CD4-positive, alpha-beta T cell treated with Interferon gamma for 1 hour (primary cell): ENCODE results near the gene C11orf24.
"Not testable (repeated sequence)": the region's sequence is repeated elsewhere in the genome, so short reads cannot be mapped to it uniquely, and the experiment has no call there.

Experiments used
- DNase-seq: peaks from one replicate; pipeline ENCODE4 v3.0.0-alpha.2; 2020

C11orf24 gene

DNA sequence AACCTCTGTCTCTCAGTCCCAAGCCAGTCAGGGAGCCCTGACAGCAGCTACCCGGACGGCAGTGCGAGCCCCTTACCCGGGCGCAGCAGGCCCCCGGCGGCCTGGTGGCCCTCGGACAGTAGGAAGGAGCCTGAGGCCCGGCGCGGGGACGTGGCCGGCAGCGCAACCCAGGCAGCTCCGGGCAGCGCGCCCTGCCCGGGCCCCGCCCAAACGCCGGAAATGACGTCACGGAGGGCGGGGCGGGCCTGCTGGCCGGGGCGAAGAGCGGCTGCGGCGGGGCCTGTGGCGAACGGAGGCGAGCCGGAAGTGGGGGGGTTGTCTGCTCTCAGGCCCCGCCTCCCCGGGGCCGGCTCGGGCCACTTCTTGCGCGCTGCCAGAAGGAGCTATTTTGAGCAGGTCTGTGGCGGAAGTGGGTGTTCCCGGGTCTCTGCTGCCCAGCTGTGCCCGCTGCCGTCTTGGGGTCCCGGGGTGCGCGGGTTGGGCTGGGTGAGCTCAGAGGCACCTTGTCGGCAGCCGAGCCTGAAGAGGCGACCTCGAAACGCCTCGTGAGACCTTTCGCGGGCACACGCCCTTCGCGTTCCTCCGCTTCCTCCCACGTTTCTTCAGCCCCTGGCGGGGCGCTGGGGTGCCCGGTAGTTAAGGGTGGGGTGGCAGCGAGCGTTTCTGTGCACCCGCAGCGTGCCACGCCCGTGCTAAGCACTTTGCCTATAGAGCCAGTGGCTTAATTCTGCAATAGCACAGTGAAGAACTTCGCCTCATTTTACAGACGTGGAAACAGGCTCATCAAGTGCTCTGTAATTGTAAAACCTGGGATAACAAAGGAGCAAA lies at the start of gene C11orf24:
C11orf24 (minus strand) TSS at position 193 of the 828 bp plus-strand sequence. CDS start 8,206 bp downstream, outside the sequence.
- peak; percentile 95 for DNase-seq

DNA sequence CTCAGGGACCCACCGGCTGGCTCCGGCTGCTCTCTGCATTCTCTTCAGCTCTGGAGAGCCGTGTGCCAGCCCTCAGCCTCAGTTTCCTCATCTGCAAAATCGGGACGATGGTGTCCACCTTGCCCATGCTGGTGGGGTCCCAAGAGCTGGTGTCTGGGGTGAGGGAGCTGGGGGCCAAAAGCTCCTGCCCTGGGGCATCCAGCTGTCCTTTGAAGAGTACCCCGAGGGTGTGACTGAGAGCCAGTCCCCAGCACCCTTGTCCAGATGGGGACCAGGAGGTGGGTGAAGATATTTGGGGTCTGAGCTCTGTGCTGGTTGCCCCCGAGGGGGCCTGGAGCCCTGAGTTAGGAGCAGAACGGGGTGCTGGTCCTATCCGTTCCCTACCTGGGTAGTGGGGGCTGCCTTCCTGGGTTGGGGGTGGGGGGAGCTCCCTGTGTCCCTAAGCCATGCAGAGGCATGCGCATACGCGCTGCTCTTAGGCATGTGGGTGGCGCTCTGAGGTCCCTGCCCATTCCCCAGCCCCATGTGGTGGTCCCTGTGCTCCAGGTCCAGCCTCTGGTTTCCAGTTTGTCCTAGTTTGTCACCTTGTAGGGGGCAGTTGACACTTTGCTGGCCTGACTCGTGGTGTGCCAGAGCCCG lies 45.5 kb upstream of the C11orf24 start:
- no peak for DNase-seq

DNA sequence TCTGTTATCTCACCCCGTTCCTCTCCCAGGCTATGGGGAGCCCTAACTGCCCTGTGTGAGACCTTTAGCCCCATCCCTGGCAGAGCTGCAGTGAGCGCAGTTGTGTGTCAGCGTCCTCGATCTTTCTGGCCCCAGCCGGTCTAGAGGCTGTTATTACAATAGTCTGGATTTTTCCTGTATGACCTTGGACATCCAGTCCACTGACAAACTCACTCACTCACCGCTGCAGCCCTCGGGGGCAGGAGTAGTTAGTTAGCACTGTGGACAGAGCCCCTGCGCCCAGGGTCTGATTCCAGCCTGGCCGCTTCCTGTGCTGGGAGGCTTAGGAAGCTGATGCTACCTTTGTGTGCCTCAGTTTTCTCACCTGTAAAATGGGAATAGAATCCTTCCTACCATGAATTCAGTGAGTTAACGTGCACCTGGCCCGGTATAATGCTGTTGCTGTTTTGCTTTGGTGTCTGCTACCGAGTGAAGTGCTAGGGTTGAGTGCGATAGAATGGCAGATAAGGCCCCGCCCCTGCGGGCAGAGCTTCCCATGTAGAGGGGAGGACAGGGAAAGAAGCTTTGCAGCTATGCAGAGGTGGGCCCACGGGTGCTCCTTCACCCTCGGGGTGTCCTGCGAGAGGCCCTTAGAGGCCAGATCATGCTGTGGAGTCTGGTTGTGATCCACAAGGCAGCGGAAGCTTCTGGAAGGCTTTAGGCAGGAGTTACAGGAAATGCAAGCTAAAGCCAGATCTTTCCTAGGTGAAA lies 43.6 kb upstream of the C11orf24 start:
- no peak for DNase-seq

DNA sequence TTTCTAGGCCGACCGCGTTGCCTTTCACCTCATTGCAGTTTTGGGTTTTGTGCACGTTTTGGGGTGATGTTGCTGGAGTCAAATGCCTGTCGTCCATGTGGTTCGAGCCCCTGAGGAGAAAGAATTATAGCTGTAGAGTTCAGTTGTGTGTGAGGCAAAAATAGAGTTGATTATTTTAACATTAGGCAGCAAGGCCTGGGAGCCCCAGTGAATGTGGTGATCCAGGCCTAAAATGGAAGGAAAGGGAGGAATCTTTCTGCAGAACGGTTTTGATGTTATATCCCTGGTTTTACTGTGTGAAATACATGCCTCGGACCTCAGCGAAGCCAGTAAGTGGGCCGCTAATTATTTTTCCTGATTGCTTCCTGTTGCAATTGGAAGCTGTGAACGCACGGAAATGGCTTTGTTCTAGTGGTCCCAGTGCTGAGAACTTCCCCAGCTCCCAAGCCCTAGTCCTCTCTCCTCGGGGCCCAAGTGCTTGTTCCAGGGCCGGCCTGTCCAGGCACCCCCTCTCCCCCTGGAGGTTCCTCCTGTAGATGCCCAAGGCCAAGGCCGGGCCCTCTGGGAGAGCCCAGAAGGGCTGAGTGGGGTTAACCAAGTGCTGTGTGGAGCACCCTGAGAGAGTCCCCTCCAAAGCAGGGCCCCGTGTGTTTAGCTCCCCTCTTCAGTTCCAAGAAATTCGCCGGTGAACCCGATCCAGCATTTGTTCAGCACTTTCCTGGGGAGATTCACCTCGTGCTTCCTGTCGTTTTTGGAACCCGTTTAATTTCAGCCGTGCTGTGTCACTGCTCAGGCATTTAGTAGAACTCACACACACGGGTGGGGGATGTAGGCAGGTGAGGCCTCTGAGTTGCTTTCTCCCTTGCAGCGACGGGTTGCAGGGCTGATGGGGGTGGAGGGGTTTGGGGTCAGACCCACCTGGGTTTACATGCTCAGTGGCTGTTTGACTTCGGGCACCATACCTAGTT lies 42.7 kb upstream of the C11orf24 start:
- DNase-seq = no peak

DNA sequence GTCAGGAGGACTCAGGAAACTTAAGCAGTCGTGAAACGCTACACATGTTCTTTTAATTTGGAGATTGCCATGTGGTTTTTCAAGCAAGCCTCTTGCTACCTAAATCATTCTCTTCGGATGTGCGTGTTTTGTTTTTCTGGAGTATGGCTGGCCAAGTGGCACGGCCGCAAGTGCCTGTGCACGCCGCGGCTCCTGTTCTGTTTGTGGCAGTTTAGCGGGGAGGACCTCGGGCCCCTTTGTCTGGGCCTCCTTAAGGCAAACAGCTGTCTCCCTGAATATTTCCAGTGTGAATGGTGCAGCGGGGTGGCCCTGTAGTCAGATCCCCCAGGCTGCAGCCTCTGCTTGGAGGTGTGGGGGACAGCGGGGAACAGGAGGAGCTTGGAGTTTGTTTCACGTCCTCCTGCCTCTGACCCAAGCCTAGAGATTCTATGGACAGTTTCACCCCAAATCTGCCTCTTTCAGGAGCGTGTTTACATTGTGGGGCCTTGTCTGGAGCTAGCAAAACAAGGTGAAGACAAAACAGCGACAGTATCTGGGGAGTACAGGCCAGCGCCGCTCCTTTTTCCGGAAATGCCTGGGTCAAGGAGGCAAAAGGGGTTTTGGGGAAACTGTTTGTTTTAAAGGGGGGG lies 41.9 kb upstream of the C11orf24 start:
- DNase-seq = no peak

DNA sequence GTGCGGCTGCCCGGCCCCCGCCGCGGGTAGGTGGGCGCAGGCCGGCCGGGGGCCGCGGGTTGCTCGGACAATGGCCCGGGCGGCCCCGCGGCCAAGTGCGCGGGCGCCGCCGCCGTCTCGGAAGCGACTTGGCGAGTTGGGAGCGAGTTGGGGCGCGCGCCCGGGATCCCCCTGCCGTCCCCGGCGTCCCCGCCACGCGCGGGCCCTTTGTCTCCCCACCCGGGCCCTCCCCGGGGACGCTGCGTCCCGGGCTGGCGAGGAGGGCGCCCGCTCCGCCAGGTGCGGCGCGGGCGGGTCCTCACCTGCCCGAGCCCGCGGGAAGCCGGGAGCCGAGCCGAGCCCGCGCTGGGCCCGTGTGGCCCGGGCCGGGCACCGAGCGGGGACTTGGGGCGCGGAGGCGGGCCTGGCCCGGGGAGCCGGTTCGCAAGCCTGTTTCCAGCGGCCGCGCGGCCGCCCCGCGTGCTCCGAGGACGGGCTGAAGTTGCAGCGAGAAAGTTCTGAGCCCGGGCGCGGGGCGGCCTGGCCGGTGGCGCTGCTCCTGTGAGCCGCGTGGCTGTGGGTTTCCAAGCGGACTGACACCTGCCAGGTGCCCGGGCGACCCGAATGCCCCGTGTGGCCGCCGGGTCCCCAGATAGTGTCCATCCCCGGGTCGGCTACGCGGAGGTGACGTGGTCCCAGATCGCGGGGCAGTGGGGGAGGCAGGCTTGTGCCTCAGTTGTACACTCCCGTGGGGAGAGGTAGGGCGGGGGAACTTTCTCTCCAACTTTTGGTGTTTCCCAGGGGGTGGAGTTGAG lies 41.2 kb upstream of the C11orf24 start:
- no peak for DNase-seq

DNA sequence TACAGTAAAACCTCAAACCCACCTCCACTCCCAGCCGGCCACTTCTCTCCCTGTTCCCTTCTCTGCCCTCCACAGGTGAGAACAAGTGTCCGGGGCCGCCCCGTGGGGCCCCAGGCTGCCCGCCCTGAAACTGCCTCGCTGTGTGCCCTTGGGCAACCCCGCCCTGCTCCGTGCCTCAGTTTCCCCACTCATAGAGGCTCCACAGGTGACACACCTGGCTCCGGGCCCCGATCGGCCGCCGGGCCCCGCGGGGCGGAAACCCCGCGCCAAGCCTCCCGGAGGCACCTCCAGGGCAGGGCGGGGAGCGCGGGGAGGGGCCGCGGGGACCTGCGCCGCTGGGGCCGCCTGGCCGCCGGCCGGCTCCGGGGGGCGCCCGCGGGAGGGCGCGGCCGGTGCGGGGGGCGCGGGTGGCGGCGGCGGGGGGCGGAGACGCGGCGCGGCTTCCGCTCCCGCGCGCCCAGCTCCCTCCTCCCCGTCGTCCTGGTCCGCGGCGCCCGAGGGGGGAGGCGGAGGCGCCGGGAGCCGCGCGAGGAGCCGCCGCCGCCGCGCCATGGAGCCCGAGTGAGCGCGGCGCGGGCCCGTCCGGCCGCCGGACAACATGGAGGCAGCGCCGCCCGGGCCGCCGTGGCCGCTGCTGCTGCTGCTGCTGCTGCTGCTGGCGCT lies 40.5 kb upstream of the C11orf24 start, which contains the start of gene LRP5:
LRP5 (plus strand) TSS at position 475 of the 663 bp plus-strand sequence; CDS start at position 599, 124 bp downstream.
- DNase-seq = no peak

DNA sequence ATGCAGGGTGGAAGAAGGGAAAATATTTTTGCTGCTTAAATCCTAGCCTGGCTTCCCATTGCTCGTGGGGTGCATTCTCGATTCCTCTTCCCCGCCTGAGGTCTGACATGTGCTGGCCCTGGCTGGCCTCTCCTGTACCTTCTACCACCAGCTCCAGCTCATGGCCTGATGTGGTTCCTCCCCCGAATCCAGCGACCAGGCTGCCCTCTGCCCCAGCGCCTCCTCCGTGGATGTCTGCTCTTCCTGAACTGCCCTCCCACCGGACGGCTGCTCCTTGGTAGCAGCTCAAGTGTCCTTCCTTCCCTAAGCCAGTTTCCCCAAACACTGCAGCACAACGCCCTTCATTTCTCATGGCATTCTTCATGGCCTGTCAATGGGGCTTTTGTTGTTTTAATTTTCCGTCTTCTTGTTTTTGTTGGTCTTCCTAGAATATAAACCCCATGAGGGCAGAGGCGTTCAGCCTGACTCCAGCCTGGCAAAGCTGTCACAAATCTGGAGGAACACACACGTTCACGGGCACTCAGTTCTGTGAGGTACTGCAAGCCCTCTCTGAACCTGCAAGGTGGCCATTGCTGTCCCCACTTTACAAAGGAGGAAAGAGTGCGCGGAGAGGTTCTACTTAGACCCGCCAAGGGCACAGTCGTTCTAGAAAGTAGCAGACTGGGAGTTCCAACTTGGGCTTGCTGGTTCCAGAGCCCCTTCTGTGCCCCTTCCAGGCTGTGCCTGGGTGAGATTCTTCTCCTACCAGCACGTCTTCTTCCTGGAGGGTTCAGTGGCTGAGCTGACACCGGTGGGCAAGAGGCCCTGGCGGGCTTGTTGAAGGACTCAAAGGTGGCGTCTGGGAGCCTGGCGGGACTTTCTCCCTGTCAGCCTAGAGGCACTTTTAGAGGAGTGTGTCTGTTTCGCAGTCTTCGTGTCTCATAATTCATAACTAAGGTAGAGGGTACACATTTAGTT lies 39.7 kb upstream of the C11orf24 start:
- DNase-seq = no peak

DNA sequence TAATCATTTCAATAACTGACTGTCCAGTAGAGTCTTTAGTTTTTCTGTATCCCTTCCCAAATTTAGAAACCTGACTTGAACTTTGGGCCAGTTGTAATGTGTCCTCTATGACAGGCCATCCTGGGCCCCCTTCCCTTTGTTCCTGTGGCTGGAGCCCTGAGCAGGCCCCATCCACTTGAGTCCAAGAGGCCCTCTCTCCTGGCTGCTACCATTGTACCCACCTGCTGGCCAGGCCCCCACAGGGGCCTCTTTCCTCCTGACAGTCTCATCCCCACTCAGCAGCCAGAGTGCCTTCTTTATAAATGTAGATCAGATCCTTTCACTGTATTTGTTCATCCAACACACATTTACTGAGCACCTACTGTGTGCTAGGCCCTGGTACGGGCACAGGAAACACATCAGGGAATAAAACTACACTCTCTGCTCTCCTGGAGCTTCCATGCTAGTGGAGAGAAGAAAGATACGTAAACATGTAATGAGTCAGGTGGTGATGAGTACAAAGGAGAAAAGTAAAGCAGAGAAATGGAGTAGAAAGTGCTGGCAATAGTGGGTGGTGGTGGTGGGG lies 37.9 kb upstream of the C11orf24 start:
- no peak for DNase-seq

DNA sequence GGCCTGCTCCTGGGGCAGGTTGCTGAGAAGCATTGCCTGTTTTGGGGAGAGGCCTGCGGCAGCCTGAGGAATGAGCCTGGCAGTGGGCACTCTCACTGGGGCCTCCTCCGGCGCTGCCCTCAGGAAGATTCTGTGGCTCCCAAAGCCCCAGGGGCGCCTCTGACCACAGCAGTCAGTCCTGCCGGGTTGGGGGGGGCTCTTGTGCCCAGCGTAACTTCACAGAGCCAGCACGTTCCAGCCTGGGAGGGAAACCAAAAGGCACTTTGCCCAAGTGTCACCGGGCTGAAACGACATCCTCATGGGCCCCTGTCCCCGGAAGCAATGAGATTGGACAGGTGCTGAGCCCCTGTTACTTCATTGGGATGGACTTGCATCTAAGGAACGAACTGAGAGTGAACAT lies 36.3 kb upstream of the C11orf24 start:
- no peak for DNase-seq

DNA sequence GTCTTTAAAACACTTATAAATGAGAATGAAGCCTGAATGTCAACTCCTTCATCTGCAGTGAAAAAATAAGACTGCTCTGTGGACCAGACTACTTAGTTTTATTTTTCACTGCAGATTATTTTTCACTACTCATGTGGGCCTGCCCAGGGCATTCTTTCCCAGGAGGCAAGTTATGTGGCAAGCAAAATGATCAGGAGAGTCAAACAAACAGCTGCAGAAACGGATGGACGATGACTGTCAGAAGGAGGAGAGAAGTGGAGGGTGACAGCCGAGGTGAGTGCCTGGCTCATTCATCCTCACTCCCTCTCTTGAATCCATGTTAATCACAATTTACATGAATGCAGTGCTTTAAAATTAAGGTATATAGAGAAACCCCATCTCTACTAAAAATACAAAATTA lies 34.9 kb upstream of the C11orf24 start:
- DNase-seq = no peak

DNA sequence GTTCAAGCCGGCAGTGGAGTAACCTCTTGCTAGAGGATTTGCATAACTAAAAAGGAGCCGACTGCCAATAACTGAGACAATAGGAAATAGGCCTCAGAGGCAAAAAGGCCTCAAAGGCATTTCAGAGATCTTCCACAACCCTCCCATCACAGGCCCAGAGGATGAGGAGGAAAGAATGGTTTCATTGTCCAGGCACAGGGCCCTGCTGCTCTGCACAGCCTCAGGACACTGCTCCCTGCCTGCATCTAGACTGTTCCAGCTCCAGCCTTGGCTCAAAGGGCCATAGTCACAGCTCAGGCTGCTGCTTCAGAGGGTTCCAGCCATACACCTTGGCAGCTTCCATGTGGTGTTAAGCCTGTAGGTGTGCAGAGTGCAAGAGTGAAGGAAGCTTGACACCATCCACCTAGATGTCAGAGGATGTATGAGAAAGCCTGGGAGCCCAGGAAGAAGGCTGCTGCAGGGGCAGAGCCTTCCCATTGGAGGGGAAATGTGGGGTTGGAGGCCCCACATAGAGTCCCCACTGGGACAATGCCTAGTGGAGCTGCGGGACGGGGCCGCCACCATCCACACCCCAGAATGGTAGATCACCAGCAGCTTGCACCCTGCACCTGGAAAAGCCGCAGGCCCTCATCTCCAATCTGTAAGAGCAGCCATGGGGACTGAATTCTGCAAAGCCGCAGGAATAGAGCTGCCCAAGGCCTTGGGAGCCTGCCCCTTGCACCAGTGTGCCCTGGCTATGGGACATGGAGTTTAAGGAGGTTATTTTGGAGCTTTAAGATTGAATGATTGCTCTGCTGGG lies 32.4 kb upstream of the C11orf24 start:
- no peak for DNase-seq

DNA sequence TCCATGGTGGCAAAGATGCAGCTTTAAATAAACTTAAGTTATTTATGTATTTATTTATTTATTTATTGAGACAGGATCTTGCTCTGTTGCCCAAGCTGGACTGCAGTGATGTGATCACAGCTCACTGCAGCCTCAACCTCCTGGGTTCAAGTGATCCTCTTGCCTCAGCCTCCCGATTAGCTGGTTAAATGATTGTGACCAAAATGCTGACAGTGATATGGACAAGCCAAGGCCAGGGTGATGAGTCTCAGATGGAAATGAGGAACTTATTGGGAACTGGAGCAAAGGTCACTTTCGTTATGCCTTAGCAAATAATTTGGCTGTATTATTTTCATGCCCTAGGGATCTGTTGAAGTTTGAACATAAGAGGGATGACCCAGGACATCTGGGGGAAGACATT lies 31.3 kb upstream of the C11orf24 start:
- no peak for DNase-seq

DNA sequence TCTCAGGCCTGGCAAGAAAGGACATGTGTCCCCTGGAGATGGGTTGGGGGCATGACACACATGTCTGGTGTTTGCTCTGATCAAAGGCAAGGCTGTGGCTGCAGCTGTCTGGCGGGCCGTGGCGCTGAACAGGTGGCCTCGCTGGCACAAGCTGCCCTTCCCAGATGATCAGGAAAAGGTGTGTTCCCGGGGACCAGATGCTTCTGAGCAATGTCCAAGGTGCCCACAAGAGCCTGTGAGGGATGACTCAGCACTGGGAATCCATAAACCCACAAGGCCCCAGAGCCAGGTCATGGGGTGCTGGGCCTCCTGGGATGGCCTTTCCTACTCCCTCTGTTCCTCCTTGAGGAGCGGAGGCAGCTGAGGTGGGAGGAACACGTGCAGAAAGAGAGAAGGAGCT lies 30.9 kb upstream of the C11orf24 start:
- DNase-seq = no peak

DNA sequence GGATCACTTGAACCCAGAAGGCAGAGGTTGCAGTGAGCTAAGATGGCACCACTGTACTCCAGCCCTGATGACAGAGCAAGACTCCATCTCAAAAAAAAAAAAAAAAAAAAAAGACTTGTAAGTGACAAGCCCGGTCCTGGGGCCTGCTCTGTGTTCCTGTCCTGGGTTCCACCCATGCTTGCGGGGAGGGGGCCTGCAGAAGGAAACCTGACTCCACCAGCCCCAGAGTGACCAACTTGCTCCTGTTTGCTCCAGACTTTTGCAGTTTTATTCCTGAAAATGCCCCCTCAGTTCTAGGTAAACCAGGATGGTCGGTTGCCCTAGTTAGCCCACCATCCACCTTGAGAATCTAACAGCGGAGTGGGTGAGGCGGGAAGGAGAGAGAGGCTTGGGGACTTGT lies 30.5 kb upstream of the C11orf24 start:
- DNase-seq = no peak

DNA sequence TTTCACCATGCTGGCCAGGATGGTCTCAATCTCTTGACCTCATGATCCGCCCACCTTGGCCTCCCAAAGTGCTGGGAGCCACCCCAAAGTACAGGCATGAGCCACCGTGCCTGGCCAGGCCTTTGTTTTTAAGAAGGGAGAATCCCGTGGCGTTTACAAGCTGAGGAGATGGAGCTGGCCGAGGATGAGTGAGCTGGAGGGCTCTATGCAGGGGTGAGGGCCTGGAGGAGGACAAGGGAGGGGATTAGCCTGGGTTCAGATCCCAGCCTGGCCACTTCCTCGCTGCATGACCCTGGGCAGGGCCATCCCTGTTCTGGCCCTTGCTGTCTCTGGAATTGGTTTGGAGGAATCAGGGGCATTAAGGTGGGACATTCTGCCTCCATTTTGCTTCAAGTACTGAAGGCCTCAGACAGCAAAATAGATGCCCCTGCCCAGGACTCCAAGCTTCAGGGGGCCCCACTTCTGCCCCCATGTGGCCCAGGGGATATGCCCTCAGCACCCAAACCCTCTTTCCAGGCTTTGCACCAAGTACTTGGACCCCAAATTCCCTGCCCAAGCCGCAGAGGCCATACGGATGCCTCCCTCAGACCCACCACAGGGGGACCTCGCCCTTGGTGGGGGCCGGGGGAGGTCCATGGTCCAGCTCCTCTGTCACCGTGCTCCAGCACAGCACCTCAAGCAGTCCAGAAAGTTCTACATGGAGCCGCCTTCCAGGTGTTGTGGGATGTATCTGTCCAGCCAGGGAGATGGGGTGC lies 28.5 kb upstream of the C11orf24 start:
- no peak for DNase-seq

DNA sequence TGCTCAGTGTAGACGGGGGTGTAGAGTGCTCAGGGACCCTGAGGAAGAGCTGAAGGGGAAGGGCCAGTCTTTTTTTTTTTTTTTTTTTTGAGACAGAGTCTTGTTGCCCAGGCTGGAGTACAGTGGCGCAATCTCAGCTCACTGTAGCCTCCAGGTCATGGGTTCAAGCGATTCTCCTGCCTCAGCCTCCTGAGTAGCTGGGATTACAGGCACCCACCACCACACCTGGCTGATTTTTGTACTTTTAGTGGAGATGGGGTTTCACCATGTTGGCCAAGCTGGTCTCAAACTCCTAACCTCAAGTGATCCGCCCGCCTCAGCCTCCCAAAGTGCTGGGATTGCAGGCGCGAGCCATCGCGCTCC lies 27.7 kb upstream of the C11orf24 start:
- DNase-seq = not testable (repeated sequence)
